Motor neuron (in vitro differentiated cells): ENCODE data around the gene MAP2K5. TPM values are rescaled to one million over a fixed set of nuclear protein-coding genes. Genes with fewer than 3 reads are reported as not detected.

Source experiments
- ATAC-seq, 8 experiments: fragments of 200-7000 bp; cut with Tn5 transposase; replicated peaks in 6 of 8; 2 replicates each; pipeline ENCODE4 v1.8.0; 2021; ENCODE audit warnings: mild to moderate bottlenecking in 8 of 8, moderate library complexity in 8 of 8
- H3K27ac ChIP-seq, 2 donors: fragments of 250-450 bp; sonication (Bioruptor Pico); 2 replicates each; pipeline ENCODE4 v1.9.0; 2021; ENCODE audit warnings: antibody characterized with exemption in 2 of 2, mild to moderate bottlenecking in 2 of 2, moderate library complexity in 1 of 2
- H3K4me1 ChIP-seq, 2 donors: fragments of 250-450 bp; sonication (Bioruptor Pico); replicated peaks in 1 of 2; 2 replicates each; pipeline ENCODE4 v1.6.1; 2021; ENCODE audit warnings: antibody characterized with exemption in 2 of 2, mild to moderate bottlenecking in 2 of 2, moderate library complexity in 1 of 2
- H3K4me3 ChIP-seq, 5 donors: fragments of 250-450 bp; sonication (Bioruptor Pico); 2 replicates each; pipeline ENCODE4 v1.9.0; 2021; ENCODE audit warnings: antibody characterized with exemption in 5 of 5, mild to moderate bottlenecking in 5 of 5, moderate library complexity in 4 of 5
- WGBS, 10 experiments: fragments of 450-650 bp; shearing (Covaris generic); methylation state at CpG; one replicate each; pipeline ENCODE4 v1.0.0; 2022; 5-methylcytosine and 5-hydroxymethylcytosine counted together
- in situ Hi-C, 9 experiments: fragments of 400-800 bp; cut with MboI; loops; one replicate each; pipeline ENCODE4 v1.15.0; 2021; ENCODE audit warnings: low sequenced_read_pairs in 9 of 9, low pct_unique_long_range_greater_than_20kb in 2 of 9; ENCODE audit not compliant: unreplicated experiment in 9 of 9
- total RNA-seq, 8 experiments: library from RNA; unstranded; fragments of 300-600 nt; gene quantifications; 2 replicates each; pipeline versions ENCODE4 v1.2.3 to v1.2.4, GENCODE V29; 2022

MAP2K5 gene
- total RNA-seq, 8 experiments from 2014 or later: 5.3 to 22.6 (median 10.6) TPM

- no peak overlapping the region for H3K27ac ChIP-seq
- H3K4me3 ChIP-seq: no peak overlapping the region
- peak; percentile 22 to 90 (median 48) for ATAC-seq
- WGBS, 10 experiments: 0 to 100% (median 46%) methylated on average over 1 to 2 of the region's 2 CpGs; no CpG with 5 or more reads in 3 of the 10 experiments
- in situ Hi-C loops: no loop called here
- H3K4me1 ChIP-seq: peaks cover 7 to 10% of the 10 kb centered on the region in 2 donors
These were observed 172.7 kb downstream of the MAP2K5 start for GRCh38 chr15:67715170-67715569.

- 71 to 100% (median 92%) methylated on average over 1 to 4 of the region's 4 CpGs; no CpG with 5 or more reads in 1 of the 10 experiments for WGBS, 10 experiments
- no peak for ATAC-seq
- in situ Hi-C loops: no loop called here
- Histone ChIP-seq H3K4me1 (peaks cover 7 to 20% of the 10 kb centered on the region in 2 donors), H3K27ac (no peak overlapping the region), H3K4me3 (no peak overlapping the region)
These were observed 173.7 kb downstream of the MAP2K5 start for GRCh38 chr15:67716171-67716570.

GRCh38 chr15:67717776-67718175 is 175.3 kb downstream of the MAP2K5 start:
- no peak overlapping the region for H3K27ac ChIP-seq
- 80 to 100% (median 100%) methylated on average over 1 of the region's 1 CpG; no CpG with 5 or more reads in 4 of the 10 experiments for WGBS, 10 experiments
- peaks cover 7 to 25% of the 10 kb centered on the region in 2 donors for H3K4me1 ChIP-seq
- H3K4me3 ChIP-seq: no peak overlapping the region
- ATAC-seq: no peak
- in situ Hi-C loops: no loop called here

GRCh38 chr15:67719330-67719959 is 176.9 kb downstream of the MAP2K5 start:
- WGBS, 10 experiments: 38 to 100% (median 80%) methylated on average over 1 of the region's 1 CpG; no CpG with 5 or more reads in 3 of the 10 experiments

GRCh38 chr15:67720556-67721175 is 178.2 kb downstream of the MAP2K5 start:
- peak in 5 of 8 experiments; percentile 54 to 92 (median 75) for ATAC-seq
- Histone ChIP-seq H3K4me3 (no peak overlapping the region), H3K27ac (no peak overlapping the region), H3K4me1 (peaks cover 0 to 15% of the 10 kb centered on the region in 2 donors)
- in situ Hi-C loops: no loop called here
- WGBS, 10 experiments: 63 to 100% (median 82%) methylated on average over 1 to 8 of the region's 8 CpGs

More at GRCh38 chr15:67719330-67719959, 176.9 kb downstream of the MAP2K5 start:
- Histone ChIP-seq H3K4me1 (peaks cover 7 to 25% of the 10 kb centered on the region in 2 donors), H3K27ac (no peak overlapping the region), H3K4me3 (no peak overlapping the region)
- no peak for ATAC-seq
- in situ Hi-C loops: no loop called here

GRCh38 chr15:67722030-67722817 is 179.7 kb downstream of the MAP2K5 start:
- in situ Hi-C loops: no loop called here
- WGBS, 10 experiments: 74 to 100% (median 86%) methylated on average over 2 to 5 of the region's 5 CpGs
- H3K4me3 ChIP-seq: no peak overlapping the region
- H3K27ac ChIP-seq: no peak overlapping the region
- H3K4me1 ChIP-seq: peaks cover 0 to 15% of the 10 kb centered on the region in 2 donors
- ATAC-seq: no peak

- Histone ChIP-seq H3K4me1 (peaks cover 0 to 24% of the 10 kb centered on the region in 2 donors), H3K27ac (no peak overlapping the region), H3K4me3 (no peak overlapping the region)
- in situ Hi-C loops: no loop called here
- no peak for ATAC-seq
- 54 to 95% (median 76%) methylated on average over 2 to 4 of the region's 4 CpGs; no CpG with 5 or more reads in 3 of the 10 experiments for WGBS, 10 experiments
These were observed 181.0 kb downstream of the MAP2K5 start for GRCh38 chr15:67723294-67724024.

- H3K4me3 ChIP-seq: no peak overlapping the region
- 90 to 100% (median 100%) methylated on average over 1 to 4 of the region's 4 CpGs; no CpG with 5 or more reads in 3 of the 10 experiments for WGBS, 10 experiments
- no peak overlapping the region for H3K27ac ChIP-seq
- ATAC-seq: peak in 1 of 8 experiments; percentile 37
- peaks cover 0 to 25% of the 10 kb centered on the region in 2 donors for H3K4me1 ChIP-seq
- in situ Hi-C loops: no loop called here
These were observed 182.3 kb downstream of the MAP2K5 start for GRCh38 chr15:67724691-67725375.

- ATAC-seq: no peak
- H3K4me1 ChIP-seq: peaks cover 12 to 28% of the 10 kb centered on the region in 2 donors
- in situ Hi-C loops: loop anchor here in 1 of 9 experiments (10.0 kb wide), 1 partner anchor 55 kb away; no protein-coding TSS in a partner anchor
- WGBS, 10 experiments: 83 to 100% (median 93%) methylated on average over 1 of the region's 1 CpG; no CpG with 5 or more reads in 6 of the 10 experiments
- H3K4me3 ChIP-seq: no peak overlapping the region
- no peak overlapping the region for H3K27ac ChIP-seq
These were observed 187.6 kb downstream of the MAP2K5 start for GRCh38 chr15:67730135-67730534.

- in situ Hi-C loops: loop anchor here in 1 of 9 experiments (10.0 kb wide), 1 partner anchor 56 kb away; no protein-coding TSS in a partner anchor
- Histone ChIP-seq H3K4me1 (peaks cover 12 to 28% of the 10 kb centered on the region in 2 donors), H3K4me3 (no peak overlapping the region), H3K27ac (no peak overlapping the region)
- ATAC-seq: peak in 4 of 8 experiments; percentile 27 to 49 (median 37)
- 0 to 50% (median 20%) methylated on average over 1 to 2 of the region's 2 CpGs; no CpG with 5 or more reads in 4 of the 10 experiments for WGBS, 10 experiments
These were observed 188.7 kb downstream of the MAP2K5 start for GRCh38 chr15:67731112-67731721.

- no peak for ATAC-seq
- H3K27ac ChIP-seq: no peak overlapping the region
- in situ Hi-C loops: loop anchor here in 1 of 9 experiments (10.0 kb wide), 1 partner anchor 57 kb away; no protein-coding TSS in a partner anchor
- H3K4me3 ChIP-seq: no peak overlapping the region
- peaks cover 12 to 28% of the 10 kb centered on the region in 2 donors for H3K4me1 ChIP-seq
These were observed 189.7 kb downstream of the MAP2K5 start for GRCh38 chr15:67732164-67732563.
